ENCODE data around the gene CD53.
A peak's percentile ranks its signal among the peaks of the same experiment; 100 is the strongest.
"Not testable (repeated sequence)": the region's sequence is repeated elsewhere in the genome, so short reads cannot be mapped to it uniquely, and the experiment has no call there.

CD53 gene, protein sequence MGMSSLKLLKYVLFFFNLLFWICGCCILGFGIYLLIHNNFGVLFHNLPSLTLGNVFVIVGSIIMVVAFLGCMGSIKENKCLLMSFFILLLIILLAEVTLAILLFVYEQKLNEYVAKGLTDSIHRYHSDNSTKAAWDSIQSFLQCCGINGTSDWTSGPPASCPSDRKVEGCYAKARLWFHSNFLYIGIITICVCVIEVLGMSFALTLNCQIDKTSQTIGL

GRCh38 chr1:110872745-110873720, at the start of gene CD53:
Gene CD53, plus strand, starts transcription at chr1:110873148. Its CDS starts 18,261 bp downstream, at chr1:110891409.
- DNase-seq (ENCODE audit: low spot score) = no peak

- DNase-seq (ENCODE audit: low spot score) = no peak
Measured at GRCh38 chr1:110824192-110824591, 48.8 kb upstream of the CD53 start.

- DNase-seq (ENCODE audit: low spot score) = peak; percentile 10
Measured at GRCh38 chr1:110829955-110830553, 42.9 kb upstream of the CD53 start.

GRCh38 chr1:110833779-110834178, 39.2 kb upstream of the CD53 start:
- not testable (repeated sequence) for DNase-seq (ENCODE audit: low spot score)

DNA sequence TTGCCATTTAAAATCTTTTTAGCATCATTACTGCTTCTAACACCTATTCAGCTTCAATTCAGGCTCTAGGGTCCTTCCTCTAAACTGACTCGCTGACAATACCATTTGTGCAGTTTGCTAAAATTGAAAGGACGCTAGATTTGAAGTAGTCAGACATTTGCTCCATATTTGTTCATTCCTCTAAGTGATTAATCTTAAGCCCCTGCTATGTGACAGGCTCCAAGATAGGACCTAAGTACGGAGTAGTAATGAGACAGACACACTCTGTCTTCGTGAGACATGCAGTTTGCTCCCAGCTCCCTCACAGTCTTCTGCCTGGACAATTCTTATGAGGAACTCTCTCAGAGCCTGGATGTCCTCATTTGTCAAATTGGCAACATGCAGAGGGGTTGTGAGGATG, 26.1 kb upstream of the CD53 start:
- no peak for DNase-seq (ENCODE audit: low spot score)

- DNase-seq (ENCODE audit: low spot score) = no peak
Measured at GRCh38 chr1:110850145-110850544, 22.8 kb upstream of the CD53 start.

- no peak for DNase-seq (ENCODE audit: low spot score)
Measured at GRCh38 chr1:110850627-110851026, 22.3 kb upstream of the CD53 start.

- DNase-seq (ENCODE audit: low spot score) = no peak
Measured at GRCh38 chr1:110853135-110853534, 19.8 kb upstream of the CD53 start.

- no peak for DNase-seq (ENCODE audit: low spot score)
Measured at GRCh38 chr1:110856410-110856809, 16.5 kb upstream of the CD53 start.

DNA sequence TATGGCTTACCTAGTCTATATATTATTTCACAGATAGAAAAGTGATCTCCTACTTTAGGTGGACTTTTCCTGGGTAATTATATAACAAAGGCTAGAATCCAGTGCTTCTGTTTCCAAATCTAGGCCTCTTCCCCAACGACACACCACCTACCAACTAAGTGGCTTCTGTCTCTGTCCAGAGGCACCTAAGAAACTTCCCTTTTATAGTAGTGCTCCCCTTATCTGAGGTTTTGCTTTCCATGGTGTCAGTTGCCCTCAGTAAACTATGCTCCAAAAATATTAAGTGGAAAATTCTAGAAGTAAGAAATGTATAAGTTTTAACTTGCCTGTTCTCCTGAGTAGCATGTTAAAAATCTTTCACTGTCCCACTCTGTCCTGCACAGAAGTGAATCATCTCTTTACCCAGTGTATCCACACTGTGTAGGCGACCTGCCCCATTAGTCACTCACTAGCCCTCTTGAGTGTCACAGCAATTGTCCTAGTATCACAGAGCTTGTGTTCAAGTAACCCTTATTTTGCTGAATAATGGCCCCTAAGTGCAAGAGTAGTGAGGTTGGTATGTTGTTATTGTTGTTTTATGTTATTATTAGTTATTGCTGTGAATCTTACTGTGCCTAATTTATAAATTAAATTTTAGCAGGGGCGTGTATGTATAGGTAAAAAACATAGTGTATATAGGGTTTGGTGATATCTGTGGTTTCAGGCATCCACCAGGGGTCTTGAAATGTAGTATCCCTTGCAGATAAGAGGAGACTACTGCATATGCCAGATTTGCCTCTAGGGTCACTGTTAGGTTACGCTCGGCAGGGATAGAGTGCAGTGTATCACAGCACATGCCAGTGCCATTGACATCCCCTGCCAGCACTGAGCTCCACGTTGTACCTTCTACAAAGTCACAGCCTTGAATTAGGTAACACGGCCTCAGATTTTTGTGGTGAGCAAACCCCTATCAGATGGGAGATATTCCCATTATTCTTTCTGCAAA, 14.7 kb upstream of the CD53 start:
- no peak for DNase-seq (ENCODE audit: low spot score)

GRCh38 chr1:110859062-110859461, 13.9 kb upstream of the CD53 start:
- DNase-seq (ENCODE audit: low spot score) = no peak

- no peak for DNase-seq (ENCODE audit: low spot score)
Measured at GRCh38 chr1:110860174-110860573, 12.8 kb upstream of the CD53 start.

DNA sequence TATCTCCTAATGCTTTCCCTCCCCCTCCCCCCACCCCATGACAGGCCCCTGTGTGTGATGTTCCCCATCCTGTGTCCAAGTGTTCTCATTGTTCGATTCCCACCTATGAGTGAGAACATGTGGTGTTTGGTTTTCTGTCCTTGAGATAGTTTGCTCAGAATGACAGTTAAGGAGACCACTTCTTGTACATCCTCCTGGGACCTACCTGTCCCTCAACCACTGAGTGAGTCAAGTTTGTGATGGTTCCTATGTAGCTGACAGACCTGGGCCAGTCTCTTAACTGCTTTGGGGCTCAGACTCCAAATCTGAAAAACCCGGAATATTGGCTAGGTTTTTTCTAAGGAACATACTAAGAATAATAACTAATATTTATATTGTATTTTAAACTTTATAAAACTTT, 12.3 kb upstream of the CD53 start:
- DNase-seq (ENCODE audit: low spot score) = not testable (repeated sequence)

DNA sequence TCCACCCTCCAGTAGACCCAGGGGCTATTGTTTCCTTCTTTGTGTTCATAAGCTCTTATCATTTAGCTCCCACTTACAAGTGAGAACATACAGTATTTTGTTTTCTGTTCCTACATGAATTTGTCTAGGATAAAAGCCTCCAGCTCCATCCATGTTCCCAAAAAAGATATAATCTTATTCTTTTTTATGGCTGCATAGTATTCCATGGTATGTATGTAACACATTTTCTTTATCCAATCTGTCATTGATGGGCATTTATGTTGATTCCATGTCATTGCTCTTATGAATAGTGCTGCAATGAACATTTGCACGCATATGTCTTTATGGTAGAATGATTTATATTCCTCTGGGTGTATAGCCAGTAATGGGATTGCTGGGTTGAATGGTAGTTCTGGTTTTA, 11.0 kb upstream of the CD53 start:
- not testable (repeated sequence) for DNase-seq (ENCODE audit: low spot score)

GRCh38 chr1:110864287-110864686, 8.7 kb upstream of the CD53 start:
- DNase-seq (ENCODE audit: low spot score) = no peak

DNA sequence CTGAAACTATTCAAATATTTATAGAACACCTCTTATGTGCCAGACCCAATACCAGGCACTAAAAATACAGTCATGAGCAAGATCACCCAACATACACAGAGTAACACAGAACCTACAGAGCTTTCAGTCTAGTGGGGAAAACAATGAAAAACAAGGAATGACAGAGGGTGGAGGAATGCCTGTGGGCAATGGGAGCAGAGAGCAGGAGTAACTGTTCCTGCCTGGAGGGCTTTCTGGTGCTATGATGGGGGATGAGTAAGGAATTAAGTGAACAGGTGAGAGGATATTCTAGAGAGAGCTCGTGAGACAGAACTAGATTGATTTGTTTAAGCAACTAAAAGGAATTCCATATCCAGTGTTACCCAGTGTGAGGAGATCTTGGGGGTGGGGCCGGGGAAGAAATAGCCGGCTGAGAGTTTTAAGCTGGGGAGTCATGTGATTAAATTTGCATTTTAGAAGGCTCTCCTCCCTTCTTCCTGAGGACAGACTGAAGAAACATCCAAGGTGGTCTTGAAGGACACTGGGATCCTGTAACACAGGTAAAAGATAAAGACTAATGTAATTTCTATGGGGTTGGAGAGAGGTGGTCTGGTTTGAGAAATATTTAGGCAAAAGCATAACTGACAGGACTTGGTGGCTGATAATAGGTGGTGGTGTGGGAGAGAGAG, 2.1 kb upstream of the CD53 start:
- no peak for DNase-seq (ENCODE audit: low spot score)

GRCh38 chr1:110872366-110872744, 593 bp upstream of the CD53 start:
- DNase-seq (ENCODE audit: low spot score) = no peak

GRCh38 chr1:110873856-110874255, 908 bp downstream of the CD53 start:
- DNase-seq (ENCODE audit: low spot score) = no peak

GRCh38 chr1:110874324-110875215, 1.6 kb downstream of the CD53 start:
- no peak for DNase-seq (ENCODE audit: low spot score)

DNA sequence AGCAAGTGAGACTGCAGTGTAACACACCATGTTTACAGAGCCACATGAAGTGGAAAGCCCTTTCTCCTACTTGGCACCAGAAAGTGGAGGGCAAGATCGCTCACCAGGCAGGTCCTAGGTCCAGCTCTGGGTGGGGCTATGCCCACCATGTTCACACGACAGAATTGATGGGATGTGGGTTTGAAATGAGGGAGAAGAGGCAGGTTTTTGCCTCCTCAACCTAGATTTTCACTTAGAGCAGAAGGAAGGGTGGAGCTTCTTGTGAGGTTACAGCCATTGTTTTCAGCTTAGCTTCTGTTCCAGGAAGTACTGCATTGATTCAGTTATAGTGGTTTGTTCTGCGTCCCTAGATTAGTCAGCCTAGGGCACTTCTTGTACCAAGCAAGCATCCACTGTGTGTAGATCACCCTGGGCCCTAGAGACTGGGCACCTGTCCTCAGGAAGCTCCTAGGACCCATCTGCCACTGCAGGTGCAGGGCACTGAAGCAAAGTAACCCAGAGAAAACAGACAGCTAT, 2.3 kb downstream of the CD53 start:
- DNase-seq (ENCODE audit: low spot score) = no peak
